SK-N-SH (cell line): ENCODE measurements around the gene COL15A1.

ENCODE experiments used
- EP300 ChIP-seq, 2 experiments: IDR thresholded peaks; 2 replicates each; pipeline versions ENCODE4 v1.4.0 to v1.6.1; 2012; ENCODE audit warnings: borderline replicate concordance in 1 of 2, low read depth in 1 of 2, low read length in 1 of 2
- EZH2phosphoT487 ChIP-seq: fragments of 200-600 bp; sonication (generic); IDR thresholded peaks from 2 replicates; pipeline ENCODE4 v1.6.1; 2017; ENCODE audit warnings: low read depth, mixed run types, mild to moderate bottlenecking, antibody characterized with exemption, moderate library complexity, borderline replicate concordance
- FOXM1 ChIP-seq: IDR thresholded peaks from 2 replicates; pipeline ENCODE4 v1.4.0; 2012; ENCODE audit warnings: low read depth, mild to moderate bottlenecking
- GABPA ChIP-seq: IDR thresholded peaks from 2 replicates; pipeline ENCODE4 v1.4.0; 2012; ENCODE audit warnings: low read depth, mild to moderate bottlenecking
- MXI1 ChIP-seq: IDR thresholded peaks from 2 replicates; pipeline ENCODE4 v1.6.1; 2012; ENCODE audit warnings: mild to moderate bottlenecking, low read depth, low read length, improper control_type of control experiment
- NFIC ChIP-seq: IDR thresholded peaks from 2 replicates; pipeline ENCODE4 v1.4.0; 2012; ENCODE audit warnings: borderline replicate concordance
- NRF1 ChIP-seq: IDR thresholded peaks from 2 replicates; pipeline ENCODE4 v1.6.1; 2012; ENCODE audit warnings: low read depth, mild to moderate bottlenecking, low read length
- POLR2AphosphoS5 ChIP-seq: IDR thresholded peaks from 2 replicates; pipeline ENCODE4 v1.6.1; 2012; ENCODE audit warnings: low read depth, low read length
- RCOR1 ChIP-seq: fragments of 150-350 bp; IDR thresholded peaks from 2 replicates; pipeline ENCODE4 v1.6.1; 2017; ENCODE audit warnings: antibody characterized with exemption, low read length
- REST ChIP-seq: IDR thresholded peaks from 2 replicates; pipeline ENCODE4 v1.6.1; 2012; ENCODE audit warnings: mild to moderate bottlenecking, low read depth, low read length, moderate library complexity
- RFX5 ChIP-seq: IDR thresholded peaks from 2 replicates; pipeline ENCODE4 v1.6.1; 2012; ENCODE audit warnings: mild to moderate bottlenecking, improper control_type of control experiment, low read length
- RXRA ChIP-seq: IDR thresholded peaks from 2 replicates; pipeline ENCODE4 v1.4.0; 2012; ENCODE audit warnings: low read depth, mild to moderate bottlenecking, borderline replicate concordance
- SIN3A ChIP-seq: IDR thresholded peaks from 2 replicates; pipeline ENCODE4 v1.6.1; 2012; ENCODE audit warnings: low read depth, mild to moderate bottlenecking, low read length, moderate library complexity, borderline replicate concordance
- TF ChIP-seq, protein P1 (sequence below): fragments of 200-600 bp; sonication (generic); IDR thresholded peaks from 2 replicates; pipeline ENCODE4 v1.6.1; 2017; ENCODE audit warnings: antibody characterized with exemption, mild to moderate bottlenecking, moderate library complexity

DNA sequence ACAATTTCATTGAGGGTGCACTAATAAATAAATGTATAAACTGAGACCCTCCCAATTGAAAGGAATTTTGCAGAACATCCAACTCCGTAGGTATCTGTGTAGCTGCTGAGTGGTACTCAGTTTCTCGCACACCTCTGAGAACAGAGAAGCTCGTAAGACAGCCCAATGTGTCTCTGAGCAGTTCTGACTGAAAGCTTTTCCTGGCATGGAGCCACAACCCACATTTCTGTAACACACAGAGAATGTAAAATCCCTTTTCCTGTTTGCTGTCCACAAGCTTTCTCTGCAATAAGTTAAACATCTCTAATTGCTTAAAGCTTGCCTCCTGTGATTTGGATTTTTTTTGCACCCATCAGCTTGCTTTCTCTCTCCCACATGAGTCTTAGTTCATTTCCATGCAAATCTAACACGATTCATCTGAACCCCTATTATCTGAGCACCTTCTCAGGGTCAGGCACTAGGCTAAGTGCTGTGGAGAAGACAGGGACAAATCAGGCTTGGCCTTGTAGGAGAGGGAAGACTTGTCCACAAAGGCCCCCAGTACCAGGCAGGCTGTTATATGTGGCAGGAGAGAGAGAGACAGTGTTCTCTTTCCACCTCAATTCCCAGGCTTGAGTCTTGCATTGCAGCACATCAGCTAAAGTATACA is 44.2 kb upstream of the COL15A1 start:
- TF ChIP-seq EP300 (IDR thresholded peaks at IDR 0.05; ENCODE audit: borderline replicate concordance in 1 of 2, low read depth in 1 of 2, low read length in 1 of 2): no peak
- TF ChIP-seq, protein P1, sequence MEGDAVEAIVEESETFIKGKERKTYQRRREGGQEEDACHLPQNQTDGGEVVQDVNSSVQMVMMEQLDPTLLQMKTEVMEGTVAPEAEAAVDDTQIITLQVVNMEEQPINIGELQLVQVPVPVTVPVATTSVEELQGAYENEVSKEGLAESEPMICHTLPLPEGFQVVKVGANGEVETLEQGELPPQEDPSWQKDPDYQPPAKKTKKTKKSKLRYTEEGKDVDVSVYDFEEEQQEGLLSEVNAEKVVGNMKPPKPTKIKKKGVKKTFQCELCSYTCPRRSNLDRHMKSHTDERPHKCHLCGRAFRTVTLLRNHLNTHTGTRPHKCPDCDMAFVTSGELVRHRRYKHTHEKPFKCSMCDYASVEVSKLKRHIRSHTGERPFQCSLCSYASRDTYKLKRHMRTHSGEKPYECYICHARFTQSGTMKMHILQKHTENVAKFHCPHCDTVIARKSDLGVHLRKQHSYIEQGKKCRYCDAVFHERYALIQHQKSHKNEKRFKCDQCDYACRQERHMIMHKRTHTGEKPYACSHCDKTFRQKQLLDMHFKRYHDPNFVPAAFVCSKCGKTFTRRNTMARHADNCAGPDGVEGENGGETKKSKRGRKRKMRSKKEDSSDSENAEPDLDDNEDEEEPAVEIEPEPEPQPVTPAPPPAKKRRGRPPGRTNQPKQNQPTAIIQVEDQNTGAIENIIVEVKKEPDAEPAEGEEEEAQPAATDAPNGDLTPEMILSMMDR: no peak
- no peak for TF ChIP-seq POLR2AphosphoS5
- no peak for TF ChIP-seq SIN3A
- no peak for TF ChIP-seq RXRA
- TF ChIP-seq GABPA: no peak
- TF ChIP-seq FOXM1: no peak
- TF ChIP-seq EZH2phosphoT487: no peak
- no peak for TF ChIP-seq RFX5
- TF ChIP-seq RCOR1: no peak
- TF ChIP-seq REST: no peak
- TF ChIP-seq NRF1: no peak
- no peak for TF ChIP-seq MXI1
- peak; percentile 84 for TF ChIP-seq NFIC
